ENCODE data around the gene ATG7. TPM values are rescaled to one million over a fixed set of nuclear protein-coding genes. Genes with fewer than 3 reads are reported as not detected.
"Not testable (repeated sequence)": the region's sequence is repeated elsewhere in the genome, so short reads cannot be mapped to it uniquely, and the experiment has no call there.

Gene ATG7
- total RNA-seq, 1 donor from 2014 or later = 45.2 TPM

GRCh38 chr3:11593318-11594034 is 321.3 kb downstream of the ATG7 start:
- intact Hi-C loops (cut with micrococcal nuclease) = no loop called here
- H3K27ac Mint-ChIP-seq = no peak overlapping the region
- no peak overlapping the region for H3K4me3 Mint-ChIP-seq (ENCODE audit: low read depth)
- no peaks in the 10 kb centered on the region for H3K27me3 Mint-ChIP-seq (ENCODE audit: low read depth)
- peaks cover 34% of the 10 kb centered on the region for H3K4me1 Mint-ChIP-seq (ENCODE audit: low read depth)
- H3K36me3 Mint-ChIP-seq (ENCODE audit: low read depth) = peaks cover 59% of the 10 kb centered on the region
- H3K9me3 Mint-ChIP-seq = peaks cover 28% of the 10 kb centered on the region
- no peak for DNase-seq (ENCODE audit: low spot score)

DNA sequence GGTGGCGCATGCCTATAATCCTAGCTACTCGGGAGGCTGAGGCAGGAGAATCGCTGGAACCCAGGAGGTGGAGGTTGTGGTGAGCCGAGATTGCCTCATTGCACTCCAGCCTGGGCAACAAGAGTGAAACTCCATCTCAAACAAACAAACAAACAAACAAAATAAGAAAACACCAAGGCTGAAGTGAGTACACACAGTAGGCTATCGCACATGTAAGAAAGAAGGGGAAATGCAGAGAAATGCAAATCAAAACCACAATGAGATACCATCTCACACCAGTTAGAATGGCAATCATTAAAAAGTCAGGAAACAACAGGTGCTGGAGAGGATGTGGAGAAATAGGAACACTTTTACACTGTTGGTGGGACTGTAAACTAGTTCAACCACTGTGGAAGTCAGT is 322.8 kb downstream of the ATG7 start:
- H3K4me3 Mint-ChIP-seq (ENCODE audit: low read depth); DNase-seq (ENCODE audit: low spot score); H3K27me3 Mint-ChIP-seq (ENCODE audit: low read depth); intact Hi-C loops (cut with micrococcal nuclease); H3K27ac Mint-ChIP-seq: not testable (repeated sequence)
- Mint-ChIP-seq H3K4me1 (ENCODE audit: low read depth) (peaks cover 27% of the 10 kb centered on the region), H3K36me3 (ENCODE audit: low read depth) (peaks cover 61% of the 10 kb centered on the region), H3K9me3 (peaks cover 33% of the 10 kb centered on the region)

DNA sequence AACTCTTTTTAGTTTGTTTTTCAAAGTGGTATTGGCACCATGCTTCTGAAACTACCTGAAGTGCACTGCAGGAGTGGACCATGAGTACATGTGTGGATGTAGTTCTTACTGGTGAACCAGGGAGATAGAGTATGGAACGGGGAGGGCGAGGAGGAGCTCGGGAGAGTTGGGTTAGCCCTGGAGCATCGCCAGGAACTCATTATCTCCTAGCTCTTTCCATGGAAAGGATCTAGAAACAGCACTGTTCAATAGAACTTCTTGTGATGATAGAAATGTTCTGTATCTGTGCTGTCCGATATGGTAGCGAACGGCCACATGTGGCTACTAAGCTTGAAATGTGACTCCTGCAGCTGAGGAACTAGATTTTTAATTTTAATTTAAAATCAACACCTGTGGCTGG is 324.2 kb downstream of the ATG7 start:
- H3K27me3 Mint-ChIP-seq (ENCODE audit: low read depth) = no peaks in the 10 kb centered on the region
- intact Hi-C loops (cut with micrococcal nuclease) = no loop called here
- H3K27ac Mint-ChIP-seq = no peak overlapping the region
- peaks cover 29% of the 10 kb centered on the region for H3K4me1 Mint-ChIP-seq (ENCODE audit: low read depth)
- H3K36me3 Mint-ChIP-seq (ENCODE audit: low read depth) = peaks cover 70% of the 10 kb centered on the region
- H3K9me3 Mint-ChIP-seq = peaks cover 33% of the 10 kb centered on the region
- no peak for DNase-seq (ENCODE audit: low spot score)
- H3K4me3 Mint-ChIP-seq (ENCODE audit: low read depth) = no peak overlapping the region

- Mint-ChIP-seq H3K9me3 (peaks cover 29% of the 10 kb centered on the region), H3K27me3 (ENCODE audit: low read depth) (no peaks in the 10 kb centered on the region), H3K27ac (no peak overlapping the region), H3K4me3 (ENCODE audit: low read depth) (no peak overlapping the region), H3K36me3 (ENCODE audit: low read depth) (peaks cover 75% of the 10 kb centered on the region), H3K4me1 (ENCODE audit: low read depth) (peaks cover 33% of the 10 kb centered on the region)
- intact Hi-C loops (cut with micrococcal nuclease) = no loop called here
- no peak for DNase-seq (ENCODE audit: low spot score)
Observed at GRCh38 chr3:11600501-11601282, 328.5 kb downstream of the ATG7 start.

- peaks cover 77% of the 10 kb centered on the region for H3K36me3 Mint-ChIP-seq (ENCODE audit: low read depth)
- peaks cover 38% of the 10 kb centered on the region for H3K4me1 Mint-ChIP-seq (ENCODE audit: low read depth)
- H3K27me3 Mint-ChIP-seq (ENCODE audit: low read depth) = no peaks in the 10 kb centered on the region
- H3K9me3 Mint-ChIP-seq = peaks cover 22% of the 10 kb centered on the region
- peak overlapping the region; percentile 75 for H3K27ac Mint-ChIP-seq
- no peak for DNase-seq (ENCODE audit: low spot score)
- no peak overlapping the region for H3K4me3 Mint-ChIP-seq (ENCODE audit: low read depth)
- intact Hi-C loops (cut with micrococcal nuclease) = no loop called here
Observed at GRCh38 chr3:11601446-11602238, 329.4 kb downstream of the ATG7 start.

DNA sequence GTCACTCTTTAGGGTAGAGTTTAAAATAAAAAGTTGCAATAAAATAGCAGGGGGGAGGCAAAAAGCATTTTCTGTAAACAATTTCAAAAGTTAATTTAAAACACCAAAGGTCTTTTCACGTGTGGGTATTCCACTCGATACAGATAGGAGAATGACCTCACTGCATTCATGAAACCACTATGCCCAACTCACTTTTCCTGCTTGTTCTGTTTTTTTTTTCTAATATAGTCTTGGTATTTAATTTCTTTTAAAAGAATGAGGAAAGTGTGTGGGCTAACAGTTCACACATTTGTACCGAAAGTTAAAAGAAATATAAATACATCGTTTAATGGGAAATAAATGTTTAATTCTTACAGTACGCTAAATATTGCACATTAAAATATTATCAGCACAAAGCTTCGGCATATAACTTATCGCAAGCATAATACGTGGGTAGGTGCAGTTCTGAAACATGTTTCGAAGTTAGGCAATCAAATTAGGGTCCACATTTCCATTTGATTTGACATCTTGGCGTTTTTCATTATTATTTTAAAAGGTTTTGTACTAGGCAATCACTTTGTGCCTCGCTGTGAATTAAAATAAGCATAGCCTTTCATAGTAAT is 330.1 kb downstream of the ATG7 start:
- Mint-ChIP-seq H3K36me3 (ENCODE audit: low read depth) (peaks cover 77% of the 10 kb centered on the region), H3K4me1 (ENCODE audit: low read depth) (peaks cover 45% of the 10 kb centered on the region), H3K27ac (peak overlapping the region; percentile 75), H3K4me3 (ENCODE audit: low read depth) (no peak overlapping the region), H3K9me3 (peaks cover 16% of the 10 kb centered on the region), H3K27me3 (ENCODE audit: low read depth) (no peaks in the 10 kb centered on the region)
- intact Hi-C loops (cut with micrococcal nuclease) = no loop called here
- DNase-seq (ENCODE audit: low spot score) = no peak

DNA sequence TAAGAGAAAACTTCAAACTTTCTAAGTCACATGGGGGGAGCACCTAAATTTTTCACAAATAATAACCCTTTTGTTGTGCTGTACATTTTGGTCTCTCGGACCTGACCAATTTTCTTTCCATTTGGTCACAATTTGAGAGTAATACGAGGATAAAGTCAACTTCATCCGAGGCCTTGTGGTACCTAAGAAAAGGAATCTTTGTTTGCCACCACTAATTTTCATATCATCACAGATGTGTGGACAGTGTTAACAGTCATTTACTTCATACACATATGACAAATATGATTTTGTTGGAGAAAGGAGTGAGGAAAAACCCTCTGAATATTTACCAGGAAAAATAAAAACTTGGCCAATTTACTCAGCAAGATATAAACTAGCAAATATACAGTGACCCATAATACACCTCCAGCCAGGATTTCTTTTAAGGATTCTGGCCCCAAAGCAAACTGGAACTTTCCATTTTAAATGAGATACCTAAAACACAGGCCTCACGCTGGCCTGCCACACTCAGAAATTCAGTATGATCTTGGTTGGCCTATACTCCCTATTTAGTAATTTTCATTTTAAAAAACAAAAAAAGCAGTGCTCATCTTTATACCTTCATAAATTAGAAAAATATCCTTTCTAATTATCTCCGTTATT is 330.8 kb downstream of the ATG7 start:
- Mint-ChIP-seq H3K27me3 (ENCODE audit: low read depth) (no peaks in the 10 kb centered on the region), H3K27ac (no peak overlapping the region), H3K4me3 (ENCODE audit: low read depth) (no peak overlapping the region), H3K36me3 (ENCODE audit: low read depth) (peaks cover 72% of the 10 kb centered on the region), H3K9me3 (peaks cover 9% of the 10 kb centered on the region), H3K4me1 (ENCODE audit: low read depth) (peaks cover 48% of the 10 kb centered on the region)
- intact Hi-C loops (cut with micrococcal nuclease) = no loop called here
- DNase-seq (ENCODE audit: low spot score) = no peak

GRCh38 chr3:11603628-11604027 is 331.4 kb downstream of the ATG7 start:
- Mint-ChIP-seq H3K27me3 (ENCODE audit: low read depth) (no peaks in the 10 kb centered on the region), H3K36me3 (ENCODE audit: low read depth) (peaks cover 68% of the 10 kb centered on the region), H3K4me1 (ENCODE audit: low read depth) (peaks cover 52% of the 10 kb centered on the region), H3K9me3 (peaks cover 3% of the 10 kb centered on the region), H3K27ac (no peak overlapping the region), H3K4me3 (ENCODE audit: low read depth) (no peak overlapping the region)
- no peak for DNase-seq (ENCODE audit: low spot score)
- intact Hi-C loops (cut with micrococcal nuclease) = no loop called here

DNA sequence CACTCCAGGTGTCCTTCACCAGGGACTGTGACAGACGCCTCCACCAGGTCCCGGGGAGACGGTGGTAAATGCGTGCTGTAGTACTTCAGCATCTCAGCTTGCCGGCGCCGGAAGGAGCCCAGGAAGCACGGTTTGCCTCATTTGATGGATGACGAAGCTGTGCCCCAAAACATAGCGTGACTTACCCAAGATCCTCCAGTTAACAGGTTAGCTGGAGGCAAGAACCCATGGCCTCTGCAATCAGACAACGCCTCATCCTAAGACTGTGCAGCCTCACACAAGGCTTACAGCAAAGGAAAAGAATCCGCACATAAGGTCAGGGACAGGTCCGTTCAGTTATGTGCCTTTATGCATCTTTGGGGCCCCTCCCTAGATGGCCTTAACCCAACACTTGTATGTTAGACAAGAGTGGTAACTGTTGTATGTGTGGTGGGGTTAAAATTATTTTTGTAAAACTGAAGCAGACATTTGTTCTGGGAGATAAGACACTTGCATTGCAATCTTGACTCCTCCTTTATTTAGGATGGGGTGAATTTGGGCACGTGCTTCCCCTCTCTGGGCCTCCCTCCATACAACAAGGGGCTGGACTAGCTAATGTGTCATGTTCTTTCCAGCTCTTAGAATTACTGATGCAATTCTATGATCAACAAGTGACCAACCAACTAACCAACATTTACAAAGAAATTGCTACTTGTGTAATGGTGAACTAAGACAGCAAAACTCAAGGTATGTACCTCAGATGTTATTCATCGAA is 332.1 kb downstream of the ATG7 start:
- no peaks in the 10 kb centered on the region for H3K27me3 Mint-ChIP-seq (ENCODE audit: low read depth)
- DNase-seq (ENCODE audit: low spot score) = no peak
- intact Hi-C loops (cut with micrococcal nuclease) = no loop called here
- no peak overlapping the region for H3K4me3 Mint-ChIP-seq (ENCODE audit: low read depth)
- H3K36me3 Mint-ChIP-seq (ENCODE audit: low read depth) = peaks cover 67% of the 10 kb centered on the region
- peaks cover 56% of the 10 kb centered on the region for H3K4me1 Mint-ChIP-seq (ENCODE audit: low read depth)
- no peaks in the 10 kb centered on the region for H3K9me3 Mint-ChIP-seq
- peak overlapping the region; percentile 17 for H3K27ac Mint-ChIP-seq

- Mint-ChIP-seq H3K9me3 (no peaks in the 10 kb centered on the region), H3K27me3 (ENCODE audit: low read depth) (no peaks in the 10 kb centered on the region), H3K27ac (peak overlapping the region; percentile 74), H3K36me3 (ENCODE audit: low read depth) (peaks cover 63% of the 10 kb centered on the region), H3K4me1 (ENCODE audit: low read depth) (peaks cover 61% of the 10 kb centered on the region), H3K4me3 (ENCODE audit: low read depth) (no peak overlapping the region)
- no peak for DNase-seq (ENCODE audit: low spot score)
- intact Hi-C loops (cut with micrococcal nuclease) = loop anchor here (5.0 kb wide), 1 partner anchor 37 kb away; the partner anchor contains the start of gene VGLL4
Observed at GRCh38 chr3:11605398-11605797, 333.2 kb downstream of the ATG7 start.

- Mint-ChIP-seq H3K9me3 (no peaks in the 10 kb centered on the region), H3K27me3 (ENCODE audit: low read depth) (no peaks in the 10 kb centered on the region), H3K4me1 (ENCODE audit: low read depth) (peaks cover 58% of the 10 kb centered on the region), H3K4me3 (ENCODE audit: low read depth) (no peak overlapping the region), H3K27ac (no peak overlapping the region), H3K36me3 (ENCODE audit: low read depth) (peaks cover 55% of the 10 kb centered on the region)
- no peak for DNase-seq (ENCODE audit: low spot score)
- intact Hi-C loops (cut with micrococcal nuclease) = loop anchor here (2.0 to 5.0 kb wide), 2 partner anchors 21 to 36 kb away; partner anchors contain the start of gene VGLL4
Observed at GRCh38 chr3:11606090-11606784, 334.0 kb downstream of the ATG7 start.

All from activated T-helper 2 cell treated with anti-CD3 and anti-CD28 coated beads, Interferon-gamma antibody, Interleukin-2, Interleukin-4, amounts not matched to agents 10 μg/mL and 5 μg/mL and 100 μg/mL, durations not matched to agents 14 hours and 24 hours and 36 hours (primary cell).